Aorta (tissue), 5 donors: ENCODE results near the gene GPC3. TPM values are rescaled to one million over a fixed set of nuclear protein-coding genes. Genes with fewer than 3 reads are reported as not detected.
"Not testable (repeated sequence)": the region's sequence is repeated elsewhere in the genome, so short reads cannot be mapped to it uniquely, and the experiment has no call there.

Experiments
- ATAC-seq: fragments of 200-7000 bp; cut with Tn5 transposase; one replicate; pipeline ENCODE4 v1.9.1; 2022; ENCODE audit warnings: moderate library complexity; ENCODE audit not compliant: low FRiP score
- DNase-seq, 2 donors: peaks; one replicate each; pipeline ENCODE4 v3.0.0-alpha.2; 2020
- H3K27ac ChIP-seq, 2 donors: one replicate each; pipeline ENCODE4 v1.5.1; 2013; ENCODE audit warnings: low read length in 2 of 2, mild to moderate bottlenecking in 2 of 2, moderate library complexity in 2 of 2, control low read depth in 1 of 2, inconsistent platforms in 1 of 2, low read depth in 1 of 2
- H3K27me3 ChIP-seq, 2 donors: one replicate each; pipeline ENCODE4 v1.6.1; 2013; ENCODE audit warnings: control low read depth in 1 of 2, low read length in 1 of 2, mild to moderate bottlenecking in 1 of 2, moderate library complexity in 1 of 2; ENCODE audit not compliant: insufficient read depth in 2 of 2, control insufficient read depth in 1 of 2
- H3K36me3 ChIP-seq, 2 donors: one replicate each; pipeline ENCODE4 v1.6.1; 2013; ENCODE audit warnings: control low read depth in 1 of 2, low read length in 1 of 2, mild to moderate bottlenecking in 1 of 2; ENCODE audit not compliant: insufficient read depth in 2 of 2, control insufficient read depth in 1 of 2
- H3K4me1 ChIP-seq, 2 donors: one replicate each; pipeline ENCODE4 v1.6.1; 2013; ENCODE audit warnings: low read length in 2 of 2, control low read depth in 1 of 2, mild to moderate bottlenecking in 1 of 2, moderate library complexity in 1 of 2; ENCODE audit not compliant: insufficient read depth in 2 of 2, control insufficient read depth in 1 of 2
- H3K4me3 ChIP-seq, 2 donors: one replicate each; pipeline ENCODE4 v1.5.1; 2013; ENCODE audit warnings: low read length in 2 of 2, control low read depth in 1 of 2, mild to moderate bottlenecking in 1 of 2
- H3K9me3 ChIP-seq: one replicate; pipeline ENCODE4 v1.6.1; 2013; ENCODE audit warnings: mild to moderate bottlenecking, low read length; ENCODE audit not compliant: control insufficient read depth
- WGBS, 2 donors: extraction: QIAGEN DNeasy Blood & Tissue Kit; methylation state at CpG; one replicate each; pipeline ENCODE4 v1.1.7; 2013; 5-methylcytosine and 5-hydroxymethylcytosine counted together
- intact Hi-C, 2 donors: fragments of 100-400 bp; cut with DNase I; formaldehyde crosslinking; loops; one replicate each; pipeline versions ENCODE4 v1.14.2 to v1.15.0; 2022
- polyA plus RNA-seq, 2 donors: library from polyadenylated mRNA; stranded (reverse); fragments of 200-250 nt; gene quantifications; one replicate each; pipeline ENCODE4 v1.2.3, GENCODE V29; 2013
- total RNA-seq, 2 donors: library from RNA; stranded (reverse); fragmentation: NEBNext Ultra II Directional; extraction: Animal tissue kit (Norgen Biotek cat#: 25700); gene quantifications; one replicate each; pipeline ENCODE4 v1.2.1, GENCODE V29; 2021
- donor health status: healthy with polysubstance abuse.
- donor health status: Bipolar disorder and iron deficiency.
- donor health status: DM: no; HTN: no; CAD: no.
- donor health status: DM: no; HTN: no; CAD: no.
- donor health status: DM: yes; HTN: yes; CAD: no.

GPC3 gene
- total and polyA plus RNA-seq, 4 donors = 1.1 to 13.2 (median 5.0) TPM

DNA sequence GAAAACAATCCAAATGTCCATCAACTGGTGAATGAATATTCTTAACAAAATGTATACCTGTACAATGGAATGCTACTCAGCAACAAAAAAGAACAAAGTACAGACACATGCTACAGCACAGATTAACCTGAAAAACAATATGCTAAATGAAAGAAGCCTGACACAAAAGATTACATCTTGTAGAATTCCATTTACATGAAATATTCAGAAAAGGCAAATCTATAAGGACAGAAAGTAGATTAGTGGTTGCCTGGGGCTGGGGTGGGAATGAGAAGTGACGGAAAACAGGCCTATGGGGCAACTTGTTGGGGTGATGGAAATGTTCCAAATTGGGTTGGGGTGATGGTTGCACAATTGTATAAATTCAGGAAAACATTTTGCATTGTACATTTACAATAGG is 351.0 kb downstream of the GPC3 start:
- no peak overlapping the region for H3K4me3 ChIP-seq
- no peaks in the 10 kb centered on the region for H3K4me1 ChIP-seq
- H3K27me3 ChIP-seq = no peaks in the 10 kb centered on the region
- H3K9me3 ChIP-seq = no peaks in the 10 kb centered on the region
- H3K27ac ChIP-seq = no peak overlapping the region
- no peak for DNase-seq
- intact Hi-C loops = no loop called here
- no peaks in the 10 kb centered on the region for H3K36me3 ChIP-seq
- WGBS, 2 donors = 79 to 98% methylated on average over 1 of the region's 1 CpG
- ATAC-seq = no peak

- Histone ChIP-seq H3K4me3 (no peak overlapping the region), H3K9me3 (no peaks in the 10 kb centered on the region), H3K4me1 (no peaks in the 10 kb centered on the region), H3K27ac (no peak overlapping the region), H3K36me3 (no peaks in the 10 kb centered on the region), H3K27me3 (no peaks in the 10 kb centered on the region)
- ATAC-seq = no peak
- intact Hi-C loops = no loop called here
- WGBS, 2 donors = 85 to 95% methylated on average over 1 of the region's 1 CpG
- DNase-seq = no peak
Measured at GRCh38 chrX:133633950-133634349, 351.4 kb downstream of the GPC3 start.

DNA sequence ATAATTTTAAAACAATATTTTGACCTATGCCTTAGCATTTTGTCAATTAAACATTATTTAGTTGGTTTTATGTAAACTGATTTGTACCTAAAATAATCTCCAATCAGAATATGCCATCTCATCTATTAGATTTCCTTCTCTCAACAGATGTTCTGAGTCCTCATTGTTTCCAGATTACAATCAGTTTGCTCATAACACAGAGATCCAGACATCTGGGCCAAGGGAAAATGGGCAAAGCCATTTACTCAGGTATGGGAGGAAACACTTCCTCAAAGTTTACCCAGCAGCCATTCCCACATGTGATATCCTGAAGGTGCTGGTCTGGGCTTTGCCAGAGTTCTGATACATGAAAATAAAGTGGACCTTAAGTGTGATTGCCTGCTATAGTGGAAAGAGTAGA is 352.2 kb downstream of the GPC3 start:
- no peaks in the 10 kb centered on the region for H3K4me1 ChIP-seq
- no peaks in the 10 kb centered on the region for H3K36me3 ChIP-seq
- intact Hi-C loops = no loop called here
- H3K9me3 ChIP-seq = no peaks in the 10 kb centered on the region
- H3K4me3 ChIP-seq = no peak overlapping the region
- H3K27ac ChIP-seq = no peak overlapping the region
- ATAC-seq (no peak), DNase-seq (no peak)
- H3K27me3 ChIP-seq = no peaks in the 10 kb centered on the region

DNA sequence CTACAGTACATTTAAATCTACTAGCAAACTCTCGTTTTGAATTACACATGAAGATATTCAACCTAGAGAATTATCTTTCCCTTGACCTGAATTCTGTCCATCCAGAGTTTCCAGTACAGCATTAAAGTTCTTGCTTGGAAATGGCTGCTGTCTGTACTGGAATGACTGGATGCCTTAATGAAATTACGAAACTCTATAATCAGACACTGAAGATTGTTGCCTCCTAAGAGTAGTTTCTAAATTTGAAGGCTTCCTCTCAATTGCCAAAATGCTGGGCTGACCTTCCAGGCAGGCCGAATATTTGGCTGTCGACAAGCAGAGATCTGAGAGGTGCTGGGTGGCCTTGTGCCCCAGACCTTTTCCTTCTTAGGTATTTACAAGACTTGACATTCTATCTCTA is 355.0 kb downstream of the GPC3 start:
- Histone ChIP-seq H3K4me3 (no peak overlapping the region), H3K27me3 (no peaks in the 10 kb centered on the region), H3K36me3 (no peaks in the 10 kb centered on the region), H3K27ac (no peak overlapping the region), H3K9me3 (no peaks in the 10 kb centered on the region), H3K4me1 (no peaks in the 10 kb centered on the region)
- ATAC-seq (no peak), DNase-seq (no peak)
- intact Hi-C loops = no loop called here
- 44 to 50% methylated on average over 4 of the region's 4 CpGs for WGBS, 2 donors

DNA sequence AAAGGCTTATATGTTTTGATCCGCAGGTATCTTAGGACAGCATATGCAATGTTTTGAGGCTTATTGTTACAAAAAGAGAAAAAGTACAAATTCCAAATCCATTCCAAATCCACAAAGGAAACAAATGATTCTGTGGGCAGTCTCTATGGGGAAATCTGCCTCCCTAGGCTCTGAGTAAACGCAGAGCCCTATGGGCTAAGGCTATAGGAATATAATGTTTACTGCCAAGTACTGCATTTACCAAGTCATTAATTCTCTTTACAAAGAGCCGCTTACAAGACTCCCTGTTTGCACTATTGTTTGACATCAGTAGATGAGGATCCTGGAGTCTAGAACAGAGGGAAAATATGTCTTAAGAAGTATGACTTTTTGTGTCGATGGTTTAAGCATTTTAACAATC is 357.7 kb downstream of the GPC3 start:
- ATAC-seq (no peak), DNase-seq (no peak)
- Histone ChIP-seq H3K4me3 (no peak overlapping the region), H3K4me1 (no peaks in the 10 kb centered on the region), H3K36me3 (no peaks in the 10 kb centered on the region), H3K9me3 (no peaks in the 10 kb centered on the region), H3K27me3 (no peaks in the 10 kb centered on the region), H3K27ac (no peak overlapping the region)
- intact Hi-C loops = no loop called here
- 74 to 88% methylated on average over 4 of the region's 4 CpGs for WGBS, 2 donors

DNA sequence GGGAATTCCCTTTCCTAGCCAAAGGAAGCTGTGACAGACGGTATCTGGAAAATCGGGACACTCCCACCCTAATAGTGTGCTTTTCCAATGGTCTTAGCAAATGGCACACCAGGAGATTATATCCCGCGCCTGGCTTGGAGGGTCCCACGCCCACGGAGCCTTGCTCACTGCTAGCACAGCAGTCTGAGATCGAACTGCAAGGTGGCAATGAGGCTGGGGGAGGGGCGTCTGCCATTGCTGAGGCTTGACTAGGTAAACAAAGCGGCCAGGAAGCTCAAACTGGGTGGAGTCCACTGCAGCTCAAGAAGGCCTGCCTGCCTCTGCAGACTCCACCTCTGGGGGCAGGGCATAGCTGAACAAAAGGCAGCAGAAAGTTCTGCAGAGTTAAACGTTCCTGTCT is 364.0 kb downstream of the GPC3 start:
- H3K27me3 ChIP-seq, intact Hi-C loops, DNase-seq, ATAC-seq, H3K4me3 ChIP-seq, H3K36me3 ChIP-seq, H3K4me1 ChIP-seq, H3K9me3 ChIP-seq, H3K27ac ChIP-seq: not testable (repeated sequence)
- WGBS, 2 donors = 92 to 95% methylated on average over 10 of the region's 10 CpGs

DNA sequence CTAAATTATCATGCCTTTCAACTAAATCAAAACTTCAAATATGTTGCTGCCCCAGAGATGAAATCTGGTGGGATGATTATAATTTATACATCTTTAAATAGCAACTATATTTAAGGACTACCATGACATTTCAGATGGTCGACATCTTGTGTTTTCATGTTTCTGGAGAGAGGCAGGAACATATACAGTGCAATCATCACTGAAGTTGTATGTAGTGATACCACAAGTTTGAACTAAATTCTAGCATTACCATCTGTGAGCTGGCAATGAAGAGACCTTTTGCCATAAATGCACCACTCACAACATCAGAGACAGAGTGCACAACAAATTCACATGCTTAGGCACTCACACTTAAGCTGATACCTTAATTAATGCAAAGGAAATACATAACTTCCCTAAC is 373.7 kb downstream of the GPC3 start:
- ATAC-seq (no peak), DNase-seq (no peak)
- Histone ChIP-seq H3K27ac (no peak overlapping the region), H3K27me3 (no peaks in the 10 kb centered on the region), H3K4me1 (peaks cover 0 to 2% of the 10 kb centered on the region in 2 donors), H3K4me3 (no peak overlapping the region), H3K9me3 (no peaks in the 10 kb centered on the region), H3K36me3 (no peaks in the 10 kb centered on the region)
- intact Hi-C loops = no loop called here
- WGBS, 2 donors = 75 to 98% methylated on average over 1 of the region's 1 CpG

DNA sequence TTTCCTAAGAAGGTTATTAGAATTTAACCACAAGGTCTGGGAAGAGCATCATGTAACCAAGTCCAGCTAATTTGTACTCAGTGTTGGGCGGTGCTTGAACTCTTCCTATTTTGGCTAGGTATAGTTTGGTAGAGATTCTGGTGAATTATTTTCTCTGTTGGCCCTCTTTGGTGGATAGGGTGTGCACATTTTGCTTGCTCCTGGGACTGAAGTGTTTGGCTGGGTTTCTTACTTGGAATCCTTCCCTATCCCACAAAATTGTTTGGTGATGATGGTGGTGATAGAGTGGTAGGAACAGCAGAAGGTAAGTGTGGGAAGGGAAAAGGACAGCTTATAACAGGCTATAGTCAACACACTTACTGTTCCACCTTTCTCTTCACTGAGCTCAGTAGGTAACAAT is 375.3 kb downstream of the GPC3 start:
- Histone ChIP-seq H3K36me3 (no peaks in the 10 kb centered on the region), H3K4me3 (no peak overlapping the region), H3K27me3 (no peaks in the 10 kb centered on the region), H3K4me1 (peaks cover 0 to 2% of the 10 kb centered on the region in 2 donors), H3K27ac (no peak overlapping the region), H3K9me3 (no peaks in the 10 kb centered on the region)
- 74 to 89% methylated on average over 1 of the region's 1 CpG for WGBS, 2 donors
- ATAC-seq = no peak
- intact Hi-C loops = no loop called here
- no peak for DNase-seq

DNA sequence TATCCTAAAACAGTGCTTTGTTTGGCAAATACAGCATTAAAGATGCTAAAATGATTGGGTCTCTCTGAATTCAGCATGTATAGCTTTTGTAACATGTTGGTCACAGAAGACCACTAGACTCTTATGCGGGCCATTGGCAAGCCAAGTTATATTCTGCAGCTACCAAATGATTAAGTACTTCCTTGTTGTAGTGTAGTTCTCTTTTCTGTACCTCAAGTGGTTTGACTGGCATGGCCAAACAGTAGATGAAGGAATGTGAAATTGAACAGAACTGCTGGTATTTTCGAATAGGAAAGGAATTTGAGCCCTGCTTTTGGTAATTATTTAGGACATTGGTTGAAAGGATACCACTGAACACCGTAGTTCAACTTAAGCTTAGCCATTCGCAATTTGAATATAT is 376.2 kb downstream of the GPC3 start:
- DNase-seq (no peak), ATAC-seq (no peak)
- Histone ChIP-seq H3K27me3 (no peaks in the 10 kb centered on the region), H3K27ac (no peak overlapping the region), H3K4me1 (peaks cover 0 to 2% of the 10 kb centered on the region in 2 donors), H3K9me3 (no peaks in the 10 kb centered on the region), H3K4me3 (no peak overlapping the region), H3K36me3 (no peaks in the 10 kb centered on the region)
- 54 to 56% methylated on average over 4 of the region's 4 CpGs for WGBS, 2 donors
- intact Hi-C loops = no loop called here
